Smooth muscle cell (in vitro differentiated cells): ENCODE results near the gene PRTFDC1. TPM values are rescaled to one million over a fixed set of nuclear protein-coding genes. Genes with fewer than 3 reads are reported as not detected.

Source experiments
- DNase-seq: peaks from one replicate; lab custom pipeline; 2025; ENCODE audit not compliant: unreplicated experiment; lab: John Stamatoyannopoulos, UW
- H2AFZ ChIP-seq: fragments of 200-600 bp; sonication (generic); 2 replicates; pipeline ENCODE4 v1.6.0; 2016; ENCODE audit warnings: antibody characterized with exemption, low read depth, mild to moderate bottlenecking
- H3F3A ChIP-seq: fragments of 200-600 bp; sonication (generic); 2 replicates; pipeline ENCODE4 v1.6.0; 2017; ENCODE audit warnings: antibody characterized with exemption, low read depth
- H3K27ac ChIP-seq: fragments of 200-600 bp; sonication (generic); 2 replicates; pipeline ENCODE4 v1.5.1; 2016; ENCODE audit warnings: low read depth, mild to moderate bottlenecking
- H3K27me3 ChIP-seq: fragments of 200-600 bp; sonication (generic); 2 replicates; pipeline ENCODE4 v1.6.1; 2016; ENCODE audit warnings: low read depth, mild to moderate bottlenecking
- H3K36me3 ChIP-seq: fragments of 200-600 bp; sonication (generic); 2 replicates; pipeline ENCODE4 v1.5.1; 2016; ENCODE audit warnings: low read depth
- H3K4me1 ChIP-seq: fragments of 200-600 bp; sonication (generic); 2 replicates; pipeline ENCODE4 v1.5.1; 2016; ENCODE audit warnings: low read depth
- H3K4me2 ChIP-seq: fragments of 200-600 bp; sonication (generic); 2 replicates; pipeline ENCODE4 v1.6.0; 2016; ENCODE audit warnings: mild to moderate bottlenecking
- H3K4me3 ChIP-seq: fragments of 200-600 bp; sonication (generic); 2 replicates; pipeline ENCODE4 v1.5.1; 2016; ENCODE audit warnings: mild to moderate bottlenecking
- H3K79me2 ChIP-seq: fragments of 200-600 bp; sonication (generic); 2 replicates; pipeline ENCODE4 v1.6.0; 2016; ENCODE audit warnings: low read depth, mild to moderate bottlenecking
- H3K9ac ChIP-seq: fragments of 200-600 bp; sonication (generic); 2 replicates; pipeline ENCODE4 v1.6.0; 2016; ENCODE audit warnings: low read depth
- H3K9me3 ChIP-seq: fragments of 200-600 bp; sonication (generic); replicated peaks from 2 replicates; pipeline ENCODE4 v1.5.1; 2016; ENCODE audit warnings: low read depth
- H4K20me1 ChIP-seq: fragments of 200-600 bp; sonication (generic); 2 replicates; pipeline ENCODE4 v1.6.0; 2016; ENCODE audit warnings: low read depth
- CTCF ChIP-seq: fragments of 200-600 bp; sonication (generic); IDR thresholded peaks from 2 replicates; pipeline ENCODE4 v1.5.1; 2017; ENCODE audit warnings: borderline replicate concordance, mild to moderate bottlenecking, antibody characterized with exemption; ENCODE audit not compliant: insufficient read depth, poor library complexity, severe bottlenecking
- WGBS: methylation state at CpG from one replicate; pipeline ENCODE4 v1.1.7; 2016; ENCODE audit warnings: low lambda C conversion rate; 5-methylcytosine and 5-hydroxymethylcytosine counted together
- polyA plus RNA-seq: library from polyadenylated mRNA; unstranded; fragments of >200 nt; fragmentation: Nextera tagmentation; extraction: Ambion mirVana; gene quantifications from 2 replicates; pipeline ENCODE4 v1.2.1, GENCODE V29; 2016
- total RNA-seq: library from RNA; depleted of rRNA; stranded (reverse); fragments of >200 nt; gene quantifications from 2 replicates; pipeline ENCODE4 v1.2.3, GENCODE V29; 2014

PRTFDC1 gene
- total and polyA plus RNA-seq, 2 experiments from 2014 or later, result 10.2 to 11.9 TPM

- Histone ChIP-seq H3K4me1 (peaks cover 7% of the 10 kb centered on the region), H3K4me2 (no peak overlapping the region), H4K20me1 (no peaks in the 10 kb centered on the region), H2AFZ (peak overlapping the region; percentile 1), H3K36me3 (no peaks in the 10 kb centered on the region), H3F3A (no peaks in the 10 kb centered on the region), H3K79me2 (no peaks in the 10 kb centered on the region), H3K9me3 (no peaks in the 10 kb centered on the region), H3K27ac (peak overlapping the region; percentile 62), H3K9ac (no peak overlapping the region), H3K27me3 (no peaks in the 10 kb centered on the region), H3K4me3 (no peak overlapping the region)
- DNase-seq, result no peak
- no peak for TF ChIP-seq CTCF
These were observed 128.3 kb downstream of the PRTFDC1 start for GRCh38 chr10:24824124-24824523.

- DNase-seq, result no peak
- no peak for TF ChIP-seq CTCF
- Histone ChIP-seq H3K4me2 (no peak overlapping the region), H3K36me3 (no peaks in the 10 kb centered on the region), H3K27me3 (no peaks in the 10 kb centered on the region), H3K4me1 (peaks cover 7% of the 10 kb centered on the region), H3F3A (no peaks in the 10 kb centered on the region), H3K9ac (no peak overlapping the region), H3K9me3 (no peaks in the 10 kb centered on the region), H4K20me1 (no peaks in the 10 kb centered on the region), H3K79me2 (no peaks in the 10 kb centered on the region), H3K4me3 (no peak overlapping the region), H2AFZ (no peak overlapping the region), H3K27ac (peak overlapping the region; percentile 32)
- 42% methylated on average over 2 of the region's 2 CpGs for WGBS
These were observed 129.8 kb downstream of the PRTFDC1 start for GRCh38 chr10:24822590-24822989.

DNA sequence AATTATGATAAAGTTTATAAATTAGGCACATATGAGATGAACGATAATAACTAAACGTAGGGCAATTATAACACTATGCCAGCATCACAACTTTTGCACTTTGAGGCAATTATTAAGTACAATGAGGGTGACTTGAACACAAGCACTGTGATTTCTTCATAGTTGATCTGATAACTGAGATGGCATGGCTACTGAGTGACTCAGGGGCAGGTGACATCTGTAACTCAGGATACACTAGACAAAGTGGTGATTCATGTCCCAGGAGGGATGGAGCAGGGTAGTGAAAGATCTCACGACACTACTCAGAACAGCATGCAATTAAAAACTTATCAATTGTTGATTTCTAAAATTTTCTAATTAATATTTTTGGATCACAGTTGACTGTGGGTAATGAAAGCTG lies 130.4 kb downstream of the PRTFDC1 start:
- H3F3A ChIP-seq, result no peaks in the 10 kb centered on the region
- H3K27ac ChIP-seq, result peak overlapping the region; percentile 52
- no peak for TF ChIP-seq CTCF
- H3K27me3 ChIP-seq, result no peaks in the 10 kb centered on the region
- H3K4me1 ChIP-seq, result peaks cover 7% of the 10 kb centered on the region
- 68% methylated on average over 3 of the region's 3 CpGs for WGBS
- H3K9ac ChIP-seq, result no peak overlapping the region
- no peak overlapping the region for H3K4me2 ChIP-seq
- no peak overlapping the region for H3K4me3 ChIP-seq
- no peaks in the 10 kb centered on the region for H3K79me2 ChIP-seq
- DNase-seq, result no peak
- H3K9me3 ChIP-seq, result no peaks in the 10 kb centered on the region
- H4K20me1 ChIP-seq, result no peaks in the 10 kb centered on the region
- no peaks in the 10 kb centered on the region for H3K36me3 ChIP-seq
- H2AFZ ChIP-seq, result no peak overlapping the region

GRCh38 chr10:24816868-24817396 lies 135.5 kb downstream of the PRTFDC1 start:
- Histone ChIP-seq H3K4me3 (no peak overlapping the region), H3K9me3 (no peaks in the 10 kb centered on the region), H3K79me2 (no peaks in the 10 kb centered on the region), H3F3A (no peaks in the 10 kb centered on the region), H3K36me3 (no peaks in the 10 kb centered on the region), H3K27me3 (no peaks in the 10 kb centered on the region), H3K9ac (no peak overlapping the region), H3K4me2 (no peak overlapping the region), H3K27ac (no peak overlapping the region), H2AFZ (no peak overlapping the region), H4K20me1 (no peaks in the 10 kb centered on the region), H3K4me1 (no peaks in the 10 kb centered on the region)
- no peak for DNase-seq
- 91% methylated on average over 6 of the region's 6 CpGs for WGBS
- no peak for TF ChIP-seq CTCF
